HG03439 (cell line): ENCODE results near the gene SLC25A40.
A peak's percentile ranks its signal among the peaks of the same experiment; 100 is the strongest.
"Not testable (repeated sequence)": the region's sequence is repeated elsewhere in the genome, so short reads cannot be mapped to it uniquely, and the experiment has no call there.

Experiments used
- ATAC-seq: cut with Tn5 transposase; IDR thresholded peaks from one replicate; pipeline ENCODE4 v1.9.1; 2021; ENCODE audit warnings: mild to moderate bottlenecking, moderate library complexity; ENCODE audit not compliant: unreplicated experiment

SLC25A40 gene

GRCh38 chr7:87873328-87873727 lies 2.8 kb downstream of the SLC25A40 start:
- not testable (repeated sequence) for ATAC-seq

- no peak for ATAC-seq
Observed at GRCh38 chr7:87872346-87872745, 3.8 kb downstream of the SLC25A40 start.

GRCh38 chr7:87870471-87870870 lies 5.7 kb downstream of the SLC25A40 start:
- ATAC-seq = no peak

- ATAC-seq = not testable (repeated sequence)
Observed at GRCh38 chr7:87866533-87866932, 9.6 kb downstream of the SLC25A40 start.

GRCh38 chr7:87866089-87866488 lies 10.1 kb downstream of the SLC25A40 start:
- no peak for ATAC-seq

- no peak for ATAC-seq
Observed at GRCh38 chr7:87858417-87859100, 17.6 kb downstream of the SLC25A40 start.

GRCh38 chr7:87853237-87853864 lies 22.8 kb downstream of the SLC25A40 start:
- ATAC-seq = no peak

- no peak for ATAC-seq
Observed at GRCh38 chr7:87852306-87852705, 23.9 kb downstream of the SLC25A40 start.

GRCh38 chr7:87850836-87851593 lies 25.1 kb downstream of the SLC25A40 start:
- ATAC-seq = no peak

- ATAC-seq = no peak
Observed at GRCh38 chr7:87837597-87837996, 38.6 kb downstream of the SLC25A40 start.

- no peak for ATAC-seq
Observed at GRCh38 chr7:87833130-87833529, 43.0 kb downstream of the SLC25A40 start.

- ATAC-seq = no peak
Observed at GRCh38 chr7:87831097-87831496, 45.1 kb downstream of the SLC25A40 start.

- not testable (repeated sequence) for ATAC-seq
Observed at GRCh38 chr7:87828383-87828782, 47.8 kb downstream of the SLC25A40 start.

GRCh38 chr7:87825369-87825768 lies 50.8 kb downstream of the SLC25A40 start:
- not testable (repeated sequence) for ATAC-seq

- not testable (repeated sequence) for ATAC-seq
Observed at GRCh38 chr7:87822056-87822455, 54.1 kb downstream of the SLC25A40 start.

GRCh38 chr7:87818336-87818735 lies 57.8 kb downstream of the SLC25A40 start:
- no peak for ATAC-seq

GRCh38 chr7:87816389-87816788 lies 59.8 kb downstream of the SLC25A40 start:
- no peak for ATAC-seq

GRCh38 chr7:87810726-87811125 lies 65.4 kb downstream of the SLC25A40 start:
- ATAC-seq = no peak

GRCh38 chr7:87810130-87810529 lies 66.0 kb downstream of the SLC25A40 start:
- ATAC-seq = no peak

GRCh38 chr7:87806150-87806549 lies 70.0 kb downstream of the SLC25A40 start:
- no peak for ATAC-seq

GRCh38 chr7:87797798-87798403 lies 78.3 kb downstream of the SLC25A40 start:
- peak; percentile 81 for ATAC-seq
